NCI-H524 treated with DMSO at 0.1 percent for 48 hours (cell line): ENCODE data around the gene WDR35.
"Not testable (repeated sequence)": the region's sequence is repeated elsewhere in the genome, so short reads cannot be mapped to it uniquely, and the experiment has no call there.

Experiments
- DNase-seq: peaks from one replicate; lab custom pipeline; 2025; lab: John Stamatoyannopoulos, UW

The WDR35 gene

GRCh38 chr2:19894134-19894792 lies 95.6 kb downstream of the WDR35 start:
- DNase-seq = no peak

- DNase-seq = no peak
These were observed 96.3 kb downstream of the WDR35 start for GRCh38 chr2:19893520-19894133.

GRCh38 chr2:19891971-19892370 lies 97.9 kb downstream of the WDR35 start:
- not testable (repeated sequence) for DNase-seq

GRCh38 chr2:19890104-19890503 lies 99.8 kb downstream of the WDR35 start:
- peak; percentile 19 for DNase-seq

GRCh38 chr2:19888831-19889230 lies 101.1 kb downstream of the WDR35 start:
- no peak for DNase-seq

GRCh38 chr2:19887510-19887909 lies 102.4 kb downstream of the WDR35 start:
- no peak for DNase-seq

- DNase-seq = no peak
These were observed 103.6 kb downstream of the WDR35 start for GRCh38 chr2:19886261-19886660.

GRCh38 chr2:19885791-19886190 lies 104.1 kb downstream of the WDR35 start:
- DNase-seq = no peak

GRCh38 chr2:19883971-19884720 lies 105.8 kb downstream of the WDR35 start:
- DNase-seq = no peak

GRCh38 chr2:19883486-19883885 lies 106.4 kb downstream of the WDR35 start:
- DNase-seq = no peak

- no peak for DNase-seq
These were observed 107.6 kb downstream of the WDR35 start for GRCh38 chr2:19882286-19882685.

- DNase-seq = no peak
These were observed 108.0 kb downstream of the WDR35 start for GRCh38 chr2:19881908-19882265.

- no peak for DNase-seq
These were observed 108.5 kb downstream of the WDR35 start for GRCh38 chr2:19881221-19881907.

- not testable (repeated sequence) for DNase-seq
These were observed 109.7 kb downstream of the WDR35 start for GRCh38 chr2:19880191-19880590.

- no peak for DNase-seq
These were observed 110.8 kb downstream of the WDR35 start for GRCh38 chr2:19879120-19879519.

GRCh38 chr2:19878268-19879046 lies 111.4 kb downstream of the WDR35 start:
- DNase-seq = no peak

GRCh38 chr2:19876751-19877150 lies 113.2 kb downstream of the WDR35 start:
- DNase-seq = no peak

GRCh38 chr2:19875280-19875679 lies 114.6 kb downstream of the WDR35 start:
- DNase-seq = no peak

- DNase-seq = no peak
These were observed 115.2 kb downstream of the WDR35 start for GRCh38 chr2:19874726-19875125.

GRCh38 chr2:19873014-19873413 lies 116.9 kb downstream of the WDR35 start:
- DNase-seq = no peak

- DNase-seq = no peak
These were observed 117.6 kb downstream of the WDR35 start for GRCh38 chr2:19872302-19872701.

- no peak for DNase-seq
These were observed 118.1 kb downstream of the WDR35 start for GRCh38 chr2:19871836-19872235.
